HFFc6 (cell line): ENCODE results near the gene PHF21A. TPM values are rescaled to one million over a fixed set of nuclear protein-coding genes. Genes with fewer than 3 reads are reported as not detected.

ENCODE experiments used
- DNase-seq: peaks from one replicate; pipeline ENCODE4 v3.0.0-alpha.2; 2018
- H3K27ac Mint-ChIP-seq: 2 replicates; pipeline ENCODE4 v1.8.0; 2020; ENCODE audit warnings: mild to moderate bottlenecking, mixed read lengths
- H3K27me3 Mint-ChIP-seq: 2 replicates; pipeline ENCODE4 v1.8.0; 2021; ENCODE audit warnings: mild to moderate bottlenecking, moderate library complexity, mixed read lengths; ENCODE audit not compliant: insufficient read depth
- H3K36me3 Mint-ChIP-seq: 2 replicates; pipeline ENCODE4 v1.8.0; 2021; ENCODE audit warnings: low read depth, mixed read lengths
- H3K4me1 Mint-ChIP-seq: 2 replicates; pipeline ENCODE4 v1.8.0; 2020; ENCODE audit warnings: low read depth, mixed read lengths
- H3K4me3 Mint-ChIP-seq: 2 replicates; pipeline ENCODE4 v1.8.0; 2020; ENCODE audit warnings: mild to moderate bottlenecking, moderate library complexity, mixed read lengths
- H3K9me3 Mint-ChIP-seq: 2 replicates; pipeline ENCODE4 v1.8.0; 2020; ENCODE audit warnings: mild to moderate bottlenecking, mixed read lengths
- CTCF ChIP-seq: fragments of 200-600 bp; sonication (generic); IDR thresholded peaks from 2 replicates; pipeline ENCODE4 v1.5.0; 2021; ENCODE audit warnings: antibody characterized with exemption, mild to moderate bottlenecking
- total RNA-seq, 6 experiments: library from RNA; stranded (reverse); fragmentation: NEBNext Ultra II Directional; extraction: Animal tissue kit (Norgen Biotek cat#: 25700); gene quantifications; 2 replicates in 1 of 6; 3 replicates in 5 of 6; pipeline ENCODE4 v1.2.3, GENCODE V29; 2021

The PHF21A gene
- total RNA-seq, 6 experiments from 2014 or later = 25.5 to 32.4 (median 26.2) TPM

- DNase-seq = no peak
- H3K27me3 Mint-ChIP-seq = peaks cover 21% of the 10 kb centered on the region
- H3K27ac Mint-ChIP-seq = peak overlapping the region; percentile 96
Measured at GRCh38 chr11:45918962-45919675, 202.1 kb downstream of the PHF21A start.

GRCh38 chr11:45918331-45918941, 202.8 kb downstream of the PHF21A start:
- Mint-ChIP-seq H3K4me1 (peaks cover 19% of the 10 kb centered on the region), H3K36me3 (no peaks in the 10 kb centered on the region), H3K9me3 (no peaks in the 10 kb centered on the region), H3K27ac (peak overlapping the region; percentile 96), H3K27me3 (peaks cover 18% of the 10 kb centered on the region; the same call in 1 of the 2 replicates), H3K4me3 (peak overlapping the region; percentile 97)
- TF ChIP-seq CTCF = no peak
- peak; percentile 63 for DNase-seq

More at GRCh38 chr11:45918962-45919675, 202.1 kb downstream of the PHF21A start:
- H3K9me3 Mint-ChIP-seq = no peaks in the 10 kb centered on the region
- peak overlapping the region; percentile 97 for H3K4me3 Mint-ChIP-seq
- no peak for TF ChIP-seq CTCF
- H3K4me1 Mint-ChIP-seq = peaks cover 19% of the 10 kb centered on the region
- H3K36me3 Mint-ChIP-seq = no peaks in the 10 kb centered on the region

- no peak for TF ChIP-seq CTCF
- H3K36me3 Mint-ChIP-seq = no peaks in the 10 kb centered on the region
- DNase-seq = peak; percentile 99
- peak within 1 kb of the TSS; percentile 96 for H3K27ac Mint-ChIP-seq
- H3K4me1 Mint-ChIP-seq = peaks cover 19% of the 10 kb centered on the region
- H3K27me3 Mint-ChIP-seq = peaks cover 15% of the 10 kb centered on the region; the same call in 1 of the 2 replicates
- peak within 1 kb of the TSS; percentile 97 for H3K4me3 Mint-ChIP-seq
- no peaks in the 10 kb centered on the region for H3K9me3 Mint-ChIP-seq
Measured at GRCh38 chr11:45917623-45918330, 203.5 kb downstream of the PHF21A start, which contains the start of gene PEX16. TSS of gene PEX16 (minus strand) at chr11:45917877. CDS start at chr11:45917811, 66 bp downstream.

- DNase-seq = no peak
- no peaks in the 10 kb centered on the region for H3K36me3 Mint-ChIP-seq
- TF ChIP-seq CTCF = no peak
- H3K9me3 Mint-ChIP-seq = no peaks in the 10 kb centered on the region
- peaks cover 15% of the 10 kb centered on the region; the same call in 1 of the 2 replicates for H3K27me3 Mint-ChIP-seq
- peak overlapping the region; percentile 96 for H3K27ac Mint-ChIP-seq
- peak overlapping the region; percentile 97 for H3K4me3 Mint-ChIP-seq
- H3K4me1 Mint-ChIP-seq = peaks cover 19% of the 10 kb centered on the region
Measured at GRCh38 chr11:45917286-45917622, 204.0 kb downstream of the PHF21A start.

GRCh38 chr11:45915446-45915845, 205.8 kb downstream of the PHF21A start:
- Mint-ChIP-seq H3K9me3 (no peaks in the 10 kb centered on the region), H3K27me3 (peaks cover 6% of the 10 kb centered on the region; the same call in 1 of the 2 replicates), H3K36me3 (no peaks in the 10 kb centered on the region), H3K4me1 (peaks cover 19% of the 10 kb centered on the region), H3K4me3 (no peak overlapping the region), H3K27ac (no peak overlapping the region)
- TF ChIP-seq CTCF = no peak
- no peak for DNase-seq
